ENCODE data around the gene GLIS1. TPM values are rescaled to one million over a fixed set of nuclear protein-coding genes. Genes with fewer than 3 reads are reported as not detected.

The GLIS1 gene
- total and polyA plus RNA-seq, 2 donors (not counting 3 experiments of a cell fraction or from before 2014, with no cell fraction given) = not detected

DNA sequence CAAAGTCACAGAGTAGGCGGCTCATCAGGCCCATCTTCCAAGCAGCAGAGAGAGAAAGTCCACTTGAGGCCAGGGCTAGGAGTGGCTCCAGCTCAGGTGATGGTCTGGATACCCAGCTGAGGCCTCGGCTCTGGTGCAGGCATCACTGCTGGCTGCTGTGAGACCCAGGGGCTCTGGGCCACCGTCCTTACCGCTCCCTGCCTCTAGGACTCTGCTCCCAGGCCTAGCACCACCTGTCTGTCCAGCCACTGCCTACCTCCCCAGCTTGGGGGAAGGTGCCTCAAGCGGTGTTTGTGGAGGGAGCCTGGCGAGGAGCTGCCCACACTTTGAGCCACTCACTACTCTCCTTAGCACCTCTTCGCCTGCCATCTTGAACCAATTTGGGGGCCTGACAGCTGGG is 221.9 kb downstream of the GLIS1 start:
- no peak overlapping the region for H2AFZ ChIP-seq (ENCODE audit: low read depth, low read length)
- CTCF ChIA-PET = no interaction called here
- dilution Hi-C loops (cut with MboI; ENCODE audit: extremely low pct_ligation_motif_present, low sequenced_read_pairs) = no loop called here
- no peaks in the 10 kb centered on the region for H3K36me3 ChIP-seq (ENCODE audit: control insufficient read depth in 2 of 2, extremely low read depth in 1 of 2, insufficient read depth in 2 of 2, low read length in 2 of 2)
- no peaks in the 10 kb centered on the region for H3K79me2 ChIP-seq (ENCODE audit: control insufficient read depth, insufficient read depth, low read length)
- FAIRE-seq = no peak
- no peak for TF ChIP-seq POLR2AphosphoS5 (IDR thresholded peaks at IDR 0.05; ENCODE audit: insufficient read depth, low read depth, low read length)
- no peaks in the 10 kb centered on the region for H3K9me3 ChIP-seq (replicated peaks; ENCODE audit: control insufficient read depth, insufficient read depth, low read length)
- H3K4me3 ChIP-seq (replicated peaks in 1 of 3; ENCODE audit: insufficient read depth in 1 of 3, low read depth in 1 of 3, low read length in 3 of 3) = no peak overlapping the region
- H3K9me1 ChIP-seq (replicated peaks; ENCODE audit: control insufficient read depth, extremely low read depth, insufficient read depth, low read length) = no peaks in the 10 kb centered on the region
- BruUV-seq (replicated peaks) = no TSS peak
- H3K9ac ChIP-seq (replicated peaks; ENCODE audit: extremely low read depth, insufficient read depth, low read length) = no peak overlapping the region
- no peak for DNase-seq (ENCODE audit: low read depth, low spot score)
- H3K4me2 ChIP-seq (ENCODE audit: insufficient read depth, low read length) = no peak overlapping the region
- POLR2A ChIA-PET = no interaction called here
- H3K27me3 ChIP-seq (ENCODE audit: control insufficient read depth in 2 of 2, insufficient read depth in 2 of 2, low read length in 2 of 2) = no peaks in the 10 kb centered on the region
- no peaks in the 10 kb centered on the region for H3K4me1 ChIP-seq (ENCODE audit: control insufficient read depth, extremely low read depth, insufficient read depth, low read length)
- no peak overlapping the region for H3K27ac ChIP-seq (ENCODE audit: insufficient read depth, low read depth, low read length)
- no peaks in the 10 kb centered on the region for H4K20me1 ChIP-seq (replicated peaks; ENCODE audit: control insufficient read depth, extremely low read depth, insufficient read depth, low read length)
- intact Hi-C loops (cut with micrococcal nuclease) = no loop called here

DNA sequence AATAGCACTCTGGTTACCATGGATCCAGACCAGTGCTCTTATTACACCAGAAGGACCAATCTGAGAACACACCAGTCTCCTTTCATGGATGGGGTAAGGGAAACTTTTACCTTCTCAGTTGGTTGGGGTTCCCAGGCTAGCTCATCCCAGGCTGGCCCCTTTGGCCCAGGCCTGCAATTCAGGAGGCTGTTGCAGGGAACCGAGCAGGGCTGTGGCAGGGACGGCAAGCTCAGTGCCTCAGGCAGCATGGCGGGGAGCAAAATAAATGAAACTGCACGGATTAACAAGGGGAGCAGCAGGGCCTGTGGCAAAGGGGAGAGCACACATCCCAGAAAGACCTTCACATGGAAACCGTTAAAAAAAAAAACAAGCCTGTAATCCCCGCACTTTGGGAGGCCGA is 222.8 kb downstream of the GLIS1 start:
- no TSS peak for BruUV-seq (replicated peaks)
- no peaks in the 10 kb centered on the region for H3K9me3 ChIP-seq (replicated peaks; ENCODE audit: control insufficient read depth, insufficient read depth, low read length)
- H3K9ac ChIP-seq (replicated peaks; ENCODE audit: extremely low read depth, insufficient read depth, low read length) = no peak overlapping the region
- no peaks in the 10 kb centered on the region for H3K27me3 ChIP-seq (ENCODE audit: control insufficient read depth in 2 of 2, insufficient read depth in 2 of 2, low read length in 2 of 2)
- TF ChIP-seq EZH2 (IDR thresholded peaks at IDR 0.05; ENCODE audit: borderline replicate concordance, low read depth, low read length, severe bottlenecking) (no peak), POLR2A (IDR thresholded peaks at IDR 0.05; ENCODE audit: low read depth, low read length) (no peak), JUN (IDR thresholded peaks at IDR 0.05; ENCODE audit: borderline replicate concordance, insufficient read depth, insufficient read length, low read depth) (no peak), POLR2AphosphoS5 (IDR thresholded peaks at IDR 0.05; ENCODE audit: insufficient read depth, low read depth, low read length) (no peak), MYC (IDR thresholded peaks at IDR 0.05; ENCODE audit: low read depth, low read length) (no peak), FOS (IDR thresholded peaks at IDR 0.05; ENCODE audit: borderline replicate concordance, insufficient read depth, low read length) (no peak), GATA2 (IDR thresholded peaks at IDR 0.05; ENCODE audit: insufficient read depth, insufficient read length, low read depth, low read length) (no peak)
- TF ChIP-seq, protein P1, sequence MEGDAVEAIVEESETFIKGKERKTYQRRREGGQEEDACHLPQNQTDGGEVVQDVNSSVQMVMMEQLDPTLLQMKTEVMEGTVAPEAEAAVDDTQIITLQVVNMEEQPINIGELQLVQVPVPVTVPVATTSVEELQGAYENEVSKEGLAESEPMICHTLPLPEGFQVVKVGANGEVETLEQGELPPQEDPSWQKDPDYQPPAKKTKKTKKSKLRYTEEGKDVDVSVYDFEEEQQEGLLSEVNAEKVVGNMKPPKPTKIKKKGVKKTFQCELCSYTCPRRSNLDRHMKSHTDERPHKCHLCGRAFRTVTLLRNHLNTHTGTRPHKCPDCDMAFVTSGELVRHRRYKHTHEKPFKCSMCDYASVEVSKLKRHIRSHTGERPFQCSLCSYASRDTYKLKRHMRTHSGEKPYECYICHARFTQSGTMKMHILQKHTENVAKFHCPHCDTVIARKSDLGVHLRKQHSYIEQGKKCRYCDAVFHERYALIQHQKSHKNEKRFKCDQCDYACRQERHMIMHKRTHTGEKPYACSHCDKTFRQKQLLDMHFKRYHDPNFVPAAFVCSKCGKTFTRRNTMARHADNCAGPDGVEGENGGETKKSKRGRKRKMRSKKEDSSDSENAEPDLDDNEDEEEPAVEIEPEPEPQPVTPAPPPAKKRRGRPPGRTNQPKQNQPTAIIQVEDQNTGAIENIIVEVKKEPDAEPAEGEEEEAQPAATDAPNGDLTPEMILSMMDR (IDR thresholded peaks at IDR 0.05; ENCODE audit: extremely low read depth in 1 of 2, insufficient read depth in 1 of 2, low read depth in 1 of 2, low read length in 2 of 2) = no peak
- TF ChIP-seq, protein P2, sequence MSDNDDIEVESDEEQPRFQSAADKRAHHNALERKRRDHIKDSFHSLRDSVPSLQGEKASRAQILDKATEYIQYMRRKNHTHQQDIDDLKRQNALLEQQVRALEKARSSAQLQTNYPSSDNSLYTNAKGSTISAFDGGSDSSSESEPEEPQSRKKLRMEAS (IDR thresholded peaks at IDR 0.05; ENCODE audit: insufficient read depth, insufficient read length) = no peak
- DNase-seq (ENCODE audit: low read depth, low spot score) (no peak), FAIRE-seq (no peak)
- H3K9me1 ChIP-seq (replicated peaks; ENCODE audit: control insufficient read depth, extremely low read depth, insufficient read depth, low read length) = no peaks in the 10 kb centered on the region
- no peak overlapping the region for H2AFZ ChIP-seq (ENCODE audit: low read depth, low read length)
- no peak overlapping the region for H3K4me2 ChIP-seq (ENCODE audit: insufficient read depth, low read length)
- H3K79me2 ChIP-seq (ENCODE audit: control insufficient read depth, insufficient read depth, low read length) = no peaks in the 10 kb centered on the region
- intact Hi-C loops (cut with micrococcal nuclease) (no loop called here), dilution Hi-C loops (cut with MboI; ENCODE audit: extremely low pct_ligation_motif_present, low sequenced_read_pairs) (no loop called here)
- H4K20me1 ChIP-seq (replicated peaks; ENCODE audit: control insufficient read depth, extremely low read depth, insufficient read depth, low read length) = no peaks in the 10 kb centered on the region
- no peaks in the 10 kb centered on the region for H3K36me3 ChIP-seq (ENCODE audit: control insufficient read depth in 2 of 2, extremely low read depth in 1 of 2, insufficient read depth in 2 of 2, low read length in 2 of 2)
- POLR2A ChIA-PET = no interaction called here
- no peaks in the 10 kb centered on the region for H3K4me1 ChIP-seq (ENCODE audit: control insufficient read depth, extremely low read depth, insufficient read depth, low read length)
- CTCF ChIA-PET = interaction anchor here (1.0 kb wide), 1 partner anchor 31 kb away, joined by 3 read pairs; no protein-coding TSS in a partner anchor
- no peak overlapping the region for H3K4me3 ChIP-seq (replicated peaks in 1 of 3; ENCODE audit: insufficient read depth in 1 of 3, low read depth in 1 of 3, low read length in 3 of 3)
- no peak overlapping the region for H3K27ac ChIP-seq (ENCODE audit: insufficient read depth, low read depth, low read length)
